Smooth muscle cell (in vitro differentiated cells): Measurements from ENCODE around the gene OSR1. TPM values are rescaled to one million over a fixed set of nuclear protein-coding genes. Genes with fewer than 3 reads are reported as not detected.

Source experiments
- DNase-seq: peaks from one replicate; lab custom pipeline; 2025; ENCODE audit not compliant: unreplicated experiment; lab: John Stamatoyannopoulos, UW
- H2AFZ ChIP-seq: fragments of 200-600 bp; sonication (generic); 2 replicates; pipeline ENCODE4 v1.6.0; 2016; ENCODE audit warnings: antibody characterized with exemption, low read depth, mild to moderate bottlenecking
- H3F3A ChIP-seq: fragments of 200-600 bp; sonication (generic); 2 replicates; pipeline ENCODE4 v1.6.0; 2017; ENCODE audit warnings: antibody characterized with exemption, low read depth
- H3K27ac ChIP-seq: fragments of 200-600 bp; sonication (generic); 2 replicates; pipeline ENCODE4 v1.5.1; 2016; ENCODE audit warnings: low read depth, mild to moderate bottlenecking
- H3K27me3 ChIP-seq: fragments of 200-600 bp; sonication (generic); 2 replicates; pipeline ENCODE4 v1.6.1; 2016; ENCODE audit warnings: low read depth, mild to moderate bottlenecking
- H3K36me3 ChIP-seq: fragments of 200-600 bp; sonication (generic); 2 replicates; pipeline ENCODE4 v1.5.1; 2016; ENCODE audit warnings: low read depth
- H3K4me1 ChIP-seq: fragments of 200-600 bp; sonication (generic); 2 replicates; pipeline ENCODE4 v1.5.1; 2016; ENCODE audit warnings: low read depth
- H3K4me2 ChIP-seq: fragments of 200-600 bp; sonication (generic); 2 replicates; pipeline ENCODE4 v1.6.0; 2016; ENCODE audit warnings: mild to moderate bottlenecking
- H3K4me3 ChIP-seq: fragments of 200-600 bp; sonication (generic); 2 replicates; pipeline ENCODE4 v1.5.1; 2016; ENCODE audit warnings: mild to moderate bottlenecking
- H3K79me2 ChIP-seq: fragments of 200-600 bp; sonication (generic); 2 replicates; pipeline ENCODE4 v1.6.0; 2016; ENCODE audit warnings: low read depth, mild to moderate bottlenecking
- H3K9ac ChIP-seq: fragments of 200-600 bp; sonication (generic); 2 replicates; pipeline ENCODE4 v1.6.0; 2016; ENCODE audit warnings: low read depth
- H3K9me3 ChIP-seq: fragments of 200-600 bp; sonication (generic); replicated peaks from 2 replicates; pipeline ENCODE4 v1.5.1; 2016; ENCODE audit warnings: low read depth
- H4K20me1 ChIP-seq: fragments of 200-600 bp; sonication (generic); 2 replicates; pipeline ENCODE4 v1.6.0; 2016; ENCODE audit warnings: low read depth
- WGBS: methylation state at CpG from one replicate; pipeline ENCODE4 v1.1.7; 2016; ENCODE audit warnings: low lambda C conversion rate; 5-methylcytosine and 5-hydroxymethylcytosine counted together
- polyA plus RNA-seq: library from polyadenylated mRNA; unstranded; fragments of >200 nt; fragmentation: Nextera tagmentation; extraction: Ambion mirVana; gene quantifications from 2 replicates; pipeline ENCODE4 v1.2.1, GENCODE V29; 2016
- total RNA-seq: library from RNA; depleted of rRNA; stranded (reverse); fragments of >200 nt; gene quantifications from 2 replicates; pipeline ENCODE4 v1.2.3, GENCODE V29; 2014
- TF ChIP-seq, protein P1 (sequence below): fragments of 200-600 bp; sonication (generic); IDR thresholded peaks from 2 replicates; pipeline ENCODE4 v1.5.1; 2017; ENCODE audit warnings: borderline replicate concordance, mild to moderate bottlenecking, antibody characterized with exemption; ENCODE audit not compliant: insufficient read depth, poor library complexity, severe bottlenecking

The OSR1 gene
- total and polyA plus RNA-seq, 2 experiments from 2014 or later = 0.85 to 1.4 TPM

DNA sequence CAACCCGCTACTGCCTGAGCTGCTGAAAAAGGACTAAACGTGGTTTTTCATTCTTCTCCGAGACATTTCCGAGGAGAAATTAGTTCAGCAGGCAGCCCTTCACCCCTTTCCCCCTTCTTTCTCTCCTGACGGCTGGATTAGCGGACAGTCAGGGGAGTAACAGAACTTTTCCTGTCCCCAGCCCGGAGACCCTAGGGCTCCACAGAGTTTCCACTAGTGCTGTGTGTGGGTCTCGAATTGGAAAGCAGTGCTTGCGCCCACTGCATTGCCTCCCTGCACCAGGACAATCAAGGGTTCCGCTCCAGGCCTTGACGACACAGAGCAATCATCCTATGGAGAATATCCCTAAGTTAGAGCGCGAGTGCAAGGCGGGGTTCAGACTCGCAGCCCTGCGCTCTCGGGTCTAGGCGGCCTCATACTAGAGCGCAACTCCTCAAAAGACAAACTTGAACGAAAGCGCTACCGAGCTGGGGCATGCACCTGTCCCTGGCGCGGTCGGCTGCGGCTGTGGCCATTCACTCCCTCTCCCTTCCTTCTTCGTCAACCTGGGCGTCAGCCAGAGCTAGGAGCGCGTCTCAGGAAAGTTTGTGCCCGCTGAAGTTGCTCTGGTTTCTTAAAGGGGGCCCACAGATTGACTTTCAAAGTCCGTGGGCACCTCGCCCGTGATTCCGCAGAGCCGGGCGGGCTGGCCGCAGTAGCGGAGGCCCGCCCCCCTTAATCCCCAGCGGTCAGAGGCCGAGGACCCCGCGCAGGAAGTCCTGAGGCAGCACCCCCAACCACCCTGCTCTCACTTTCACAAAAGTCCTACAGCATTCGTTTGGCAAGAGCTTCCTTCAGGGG is 801 bp downstream of the OSR1 start:
- no peaks in the 10 kb centered on the region for H3K9me3 ChIP-seq
- H3K4me1 ChIP-seq = peaks cover 15% of the 10 kb centered on the region
- TF ChIP-seq, protein P1, sequence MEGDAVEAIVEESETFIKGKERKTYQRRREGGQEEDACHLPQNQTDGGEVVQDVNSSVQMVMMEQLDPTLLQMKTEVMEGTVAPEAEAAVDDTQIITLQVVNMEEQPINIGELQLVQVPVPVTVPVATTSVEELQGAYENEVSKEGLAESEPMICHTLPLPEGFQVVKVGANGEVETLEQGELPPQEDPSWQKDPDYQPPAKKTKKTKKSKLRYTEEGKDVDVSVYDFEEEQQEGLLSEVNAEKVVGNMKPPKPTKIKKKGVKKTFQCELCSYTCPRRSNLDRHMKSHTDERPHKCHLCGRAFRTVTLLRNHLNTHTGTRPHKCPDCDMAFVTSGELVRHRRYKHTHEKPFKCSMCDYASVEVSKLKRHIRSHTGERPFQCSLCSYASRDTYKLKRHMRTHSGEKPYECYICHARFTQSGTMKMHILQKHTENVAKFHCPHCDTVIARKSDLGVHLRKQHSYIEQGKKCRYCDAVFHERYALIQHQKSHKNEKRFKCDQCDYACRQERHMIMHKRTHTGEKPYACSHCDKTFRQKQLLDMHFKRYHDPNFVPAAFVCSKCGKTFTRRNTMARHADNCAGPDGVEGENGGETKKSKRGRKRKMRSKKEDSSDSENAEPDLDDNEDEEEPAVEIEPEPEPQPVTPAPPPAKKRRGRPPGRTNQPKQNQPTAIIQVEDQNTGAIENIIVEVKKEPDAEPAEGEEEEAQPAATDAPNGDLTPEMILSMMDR = no peak
- H3K9ac ChIP-seq = no peak overlapping the region
- peak overlapping the region; percentile 72 for H2AFZ ChIP-seq
- H3K4me2 ChIP-seq = peak overlapping the region; percentile 95
- H3K27ac ChIP-seq = no peak overlapping the region
- no peaks in the 10 kb centered on the region for H4K20me1 ChIP-seq
- no peaks in the 10 kb centered on the region for H3K36me3 ChIP-seq
- WGBS = 3% methylated on average over 45 of the region's 45 CpGs
- no peak for DNase-seq
- no peaks in the 10 kb centered on the region for H3K79me2 ChIP-seq
- H3F3A ChIP-seq = no peaks in the 10 kb centered on the region
- H3K27me3 ChIP-seq = peaks cover 93% of the 10 kb centered on the region
- peak overlapping the region; percentile 68 for H3K4me3 ChIP-seq

GRCh38 chr2:19356545-19357401 is 1.6 kb downstream of the OSR1 start:
- H3K4me1 ChIP-seq = peaks cover 18% of the 10 kb centered on the region
- H3K4me3 ChIP-seq = peak overlapping the region; percentile 68
- H3K36me3 ChIP-seq = no peaks in the 10 kb centered on the region
- 7% methylated on average over 54 of the region's 54 CpGs for WGBS
- H3K27ac ChIP-seq = no peak overlapping the region
- DNase-seq = no peak
- no peak overlapping the region for H3K9ac ChIP-seq
- peak overlapping the region; percentile 95 for H3K4me2 ChIP-seq
- H3K27me3 ChIP-seq = peaks cover 97% of the 10 kb centered on the region
- H3F3A ChIP-seq = no peaks in the 10 kb centered on the region
- H2AFZ ChIP-seq = peak overlapping the region; percentile 42
- no peaks in the 10 kb centered on the region for H4K20me1 ChIP-seq
- no peaks in the 10 kb centered on the region for H3K79me2 ChIP-seq
- no peaks in the 10 kb centered on the region for H3K9me3 ChIP-seq
- TF ChIP-seq, protein P1 = no peak

DNA sequence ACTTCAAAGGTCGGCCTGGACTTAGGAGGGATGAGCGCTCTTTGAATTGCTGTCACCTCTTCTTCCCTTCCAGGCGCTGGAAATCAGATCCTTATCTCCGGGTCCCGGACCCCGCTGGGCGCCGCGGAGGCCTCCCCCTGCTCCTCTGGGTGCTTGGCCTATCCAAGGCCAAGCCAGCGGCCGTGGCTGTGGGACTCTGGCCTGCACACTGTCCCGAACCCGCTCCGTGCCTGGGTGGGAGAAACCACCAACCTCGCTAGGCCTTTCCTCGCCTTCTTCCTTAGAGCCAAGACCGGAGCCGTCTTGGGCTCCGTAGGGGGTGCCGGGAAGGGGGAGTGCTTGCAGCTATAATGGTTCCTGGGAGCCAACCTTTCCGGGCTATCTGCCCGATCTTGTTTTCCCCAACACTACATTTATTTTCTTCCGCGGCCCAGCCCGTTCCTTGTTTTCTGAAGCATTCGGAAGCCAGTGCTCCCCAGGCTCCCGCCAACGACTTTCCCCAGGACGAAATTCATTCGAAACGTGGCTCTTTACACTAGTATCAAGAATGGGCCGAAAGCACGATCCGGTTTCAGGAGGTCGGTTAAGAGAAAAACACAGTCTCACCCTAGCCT is 2.4 kb downstream of the OSR1 start:
- H3K27me3 ChIP-seq = peaks cover 95% of the 10 kb centered on the region
- TF ChIP-seq, protein P1 = no peak
- peak overlapping the region; percentile 42 for H2AFZ ChIP-seq
- no peaks in the 10 kb centered on the region for H3F3A ChIP-seq
- WGBS = 23% methylated on average over 30 of the region's 35 CpGs
- H3K79me2 ChIP-seq = no peaks in the 10 kb centered on the region
- DNase-seq = no peak
- no peak overlapping the region for H3K27ac ChIP-seq
- no peaks in the 10 kb centered on the region for H4K20me1 ChIP-seq
- H3K9ac ChIP-seq = no peak overlapping the region
- peaks cover 25% of the 10 kb centered on the region for H3K4me1 ChIP-seq
- H3K9me3 ChIP-seq = no peaks in the 10 kb centered on the region
- no peaks in the 10 kb centered on the region for H3K36me3 ChIP-seq
- peak overlapping the region; percentile 68 for H3K4me3 ChIP-seq
- H3K4me2 ChIP-seq = peak overlapping the region; percentile 95
